Small intestine (tissue), 7 donors: ENCODE measurements around the gene PPP1R12B. TPM values are rescaled to one million over a fixed set of nuclear protein-coding genes. Genes with fewer than 3 reads are reported as not detected.
"Not testable (repeated sequence)": the region's sequence is repeated elsewhere in the genome, so short reads cannot be mapped to it uniquely, and the experiment has no call there.

Source experiments
- DNase-seq, 2 donors: peaks; one replicate each; pipeline versions ENCODE4 v3.0.0 to v3.0.0-alpha.2; 2013
- FAIRE-seq: peaks from 2 replicates; lab custom pipeline; 2012; peaks lifted over from hg19 to GRCh38; lab: Jason Lieb, UNC
- H3K27ac ChIP-seq, 3 donors: one replicate each; pipeline ENCODE4 v1.5.1; 2013; ENCODE audit warnings: low read length in 2 of 3, mild to moderate bottlenecking in 2 of 3, control low read depth in 1 of 3, inconsistent platforms in 1 of 3, low read depth in 1 of 3, moderate library complexity in 1 of 3
- H3K27me3 ChIP-seq, 3 donors: one replicate each; pipeline ENCODE4 v1.6.1; 2013; ENCODE audit warnings: low read length in 3 of 3, inconsistent platforms in 1 of 3; ENCODE audit not compliant: control insufficient read depth in 3 of 3, insufficient read depth in 3 of 3
- H3K36me3 ChIP-seq, 3 donors: one replicate each; pipeline ENCODE4 v1.6.1; 2013; ENCODE audit warnings: low read length in 3 of 3, inconsistent platforms in 1 of 3, low read depth in 1 of 3, mild to moderate bottlenecking in 1 of 3, moderate library complexity in 1 of 3; ENCODE audit not compliant: control insufficient read depth in 3 of 3, insufficient read depth in 2 of 3
- H3K4me1 ChIP-seq, 3 donors: one replicate each; pipeline ENCODE4 v1.6.1; 2013; ENCODE audit warnings: low read length in 2 of 3, inconsistent platforms in 1 of 3, low read depth in 1 of 3, mild to moderate bottlenecking in 1 of 3, moderate library complexity in 1 of 3; ENCODE audit not compliant: control insufficient read depth in 3 of 3, insufficient read depth in 2 of 3
- H3K4me3 ChIP-seq, 3 donors: one replicate each; pipeline ENCODE4 v1.5.1; 2013; ENCODE audit warnings: low read length in 3 of 3, control low read depth in 1 of 3, inconsistent platforms in 1 of 3, low read depth in 1 of 3, mild to moderate bottlenecking in 1 of 3, moderate library complexity in 1 of 3
- H3K9me3 ChIP-seq, 2 donors: one replicate each; pipeline ENCODE4 v1.6.1; 2013; ENCODE audit warnings: low read depth in 1 of 2, low read length in 1 of 2; ENCODE audit not compliant: control insufficient read depth in 2 of 2, insufficient read depth in 1 of 2
- WGBS, 3 donors: extraction: QIAGEN DNeasy Blood & Tissue Kit; methylation state at CpG; one replicate each; pipeline ENCODE4 v1.1.7; 2013; 5-methylcytosine and 5-hydroxymethylcytosine counted together
- polyA plus RNA-seq, 4 donors: library from polyadenylated mRNA; stranded (reverse) in 3 of 4; unstranded in 1 of 4; fragments of 200-250 nt in 3 of 4; fragments of 120-200 nt in 1 of 4; gene quantifications; one replicate each; pipeline versions ENCODE4 v1.2.1 to v1.2.3, GENCODE V29; 2013
- donor health status: healthy with polysubstance abuse.
- donor health status: control.
- donor health status: control.
- donor health status: Bipolar disorder and iron deficiency.
- donor health status: healthy.

PPP1R12B gene
- polyA plus RNA-seq, 4 donors, result 1.1 to 18.1 (median 8.6) TPM

DNA sequence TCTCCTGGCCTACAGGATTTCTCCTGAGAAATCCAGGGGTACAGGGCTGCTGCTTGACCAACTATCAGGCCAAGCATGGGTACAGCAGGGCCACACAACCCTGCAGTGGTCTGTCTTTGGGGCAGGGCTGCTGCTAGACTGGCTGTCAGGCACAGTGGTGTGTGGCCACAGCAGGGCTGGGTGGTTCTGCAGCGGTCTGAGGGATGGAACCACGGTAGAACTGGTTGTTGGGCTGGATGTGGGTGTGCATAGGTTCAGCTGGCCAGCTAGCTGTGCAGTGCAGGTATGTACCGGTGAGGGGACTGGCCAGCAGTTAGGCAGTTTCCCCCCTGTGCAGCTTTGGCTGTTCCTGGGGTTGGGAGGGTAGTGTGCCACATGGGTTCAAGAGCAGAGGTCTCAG, 136.3 kb downstream of the PPP1R12B start:
- not testable (repeated sequence) for DNase-seq, H3K27ac ChIP-seq, H3K4me1 ChIP-seq, H3K9me3 ChIP-seq, FAIRE-seq, H3K27me3 ChIP-seq, H3K4me3 ChIP-seq
- peaks cover 0 to 14% (median 1%) of the 10 kb centered on the region in 3 donors for H3K36me3 ChIP-seq
- WGBS, 3 donors, result 86 to 93% (median 91%) methylated on average over 3 of the region's 3 CpGs

DNA sequence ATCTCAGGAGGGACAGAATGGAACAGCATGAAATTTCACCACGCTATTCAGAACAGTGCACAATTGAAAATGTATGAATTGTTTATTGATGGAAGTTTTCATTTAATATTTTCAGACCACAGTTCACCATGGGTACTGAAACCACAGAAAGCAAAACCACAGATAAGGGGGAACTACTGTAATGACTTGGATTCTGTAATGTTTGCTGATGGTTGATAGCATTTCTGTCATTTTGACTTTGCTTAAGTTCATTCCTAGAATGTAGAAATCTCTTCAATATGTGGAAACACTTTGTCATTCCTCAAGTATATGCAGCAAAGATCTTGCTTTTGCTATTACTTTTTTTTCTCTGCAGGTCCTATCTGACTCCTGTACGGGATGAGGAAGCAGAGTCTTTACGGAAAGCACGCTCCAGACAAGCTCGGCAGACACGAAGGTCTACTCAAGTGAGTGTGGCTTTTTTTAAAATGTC, 139.7 kb downstream of the PPP1R12B start:
- not testable (repeated sequence) for H3K27ac ChIP-seq, H3K4me1 ChIP-seq, H3K4me3 ChIP-seq, H3K27me3 ChIP-seq, FAIRE-seq, H3K9me3 ChIP-seq, DNase-seq
- WGBS, 3 donors, result 70 to 93% (median 76%) methylated on average over 6 of the region's 6 CpGs
- peaks cover 1 to 20% (median 2%) of the 10 kb centered on the region in 3 donors for H3K36me3 ChIP-seq

GRCh38 chr1:202489101-202489500, 140.6 kb downstream of the PPP1R12B start:
- FAIRE-seq, H3K27ac ChIP-seq: not testable (repeated sequence)

DNA sequence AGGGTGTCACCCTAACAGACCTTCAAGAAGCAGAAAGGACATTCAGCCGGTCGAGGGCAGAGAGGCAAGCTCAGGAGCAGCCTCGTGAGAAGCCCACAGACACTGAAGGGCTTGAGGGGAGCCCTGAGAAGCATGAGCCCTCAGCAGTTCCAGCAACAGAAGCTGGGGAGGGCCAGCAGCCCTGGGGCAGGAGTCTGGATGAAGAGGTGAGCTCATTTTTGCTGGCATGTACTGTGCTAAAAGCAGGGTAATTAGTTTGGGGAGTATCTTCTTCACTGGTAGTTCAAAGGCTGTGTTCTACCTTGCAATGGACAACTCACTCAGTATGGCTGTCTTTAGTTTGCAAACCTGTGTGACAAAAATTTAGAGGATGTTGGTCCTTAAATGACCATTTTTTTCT, 144.6 kb downstream of the PPP1R12B start:
- not testable (repeated sequence) for FAIRE-seq

More at GRCh38 chr1:202489101-202489500, 140.6 kb downstream of the PPP1R12B start:
- H3K4me1 ChIP-seq, H3K4me3 ChIP-seq, H3K9me3 ChIP-seq, DNase-seq, H3K27me3 ChIP-seq: not testable (repeated sequence)
- peaks cover 1 to 20% (median 2%) of the 10 kb centered on the region in 3 donors for H3K36me3 ChIP-seq

GRCh38 chr1:202498542-202498941, 150.0 kb downstream of the PPP1R12B start:
- H3K9me3 ChIP-seq, result no peaks in the 10 kb centered on the region
- H3K36me3 ChIP-seq, result peaks cover 2 to 7% (median 5%) of the 10 kb centered on the region in 3 donors
- DNase-seq (no peak), FAIRE-seq (no peak)
- H3K4me1 ChIP-seq, result no peaks in the 10 kb centered on the region
- H3K4me3 ChIP-seq, result no peak overlapping the region
- 97 to 100% (median 100%) methylated on average over 1 of the region's 1 CpG for WGBS, 3 donors
- no peaks in the 10 kb centered on the region for H3K27me3 ChIP-seq
- H3K27ac ChIP-seq, result no peak overlapping the region

More for the DNA sequence above, 144.6 kb downstream of the PPP1R12B start:
- H3K27ac ChIP-seq, DNase-seq, H3K27me3 ChIP-seq, H3K4me1 ChIP-seq, H3K9me3 ChIP-seq, H3K4me3 ChIP-seq: not testable (repeated sequence)
- peaks cover 4 to 17% (median 5%) of the 10 kb centered on the region in 3 donors for H3K36me3 ChIP-seq
- 87 to 94% (median 93%) methylated on average over 3 of the region's 3 CpGs for WGBS, 3 donors

GRCh38 chr1:202499997-202500396, 151.5 kb downstream of the PPP1R12B start:
- not testable (repeated sequence) for H3K27ac ChIP-seq, FAIRE-seq, H3K4me3 ChIP-seq, H3K4me1 ChIP-seq, DNase-seq, H3K9me3 ChIP-seq, H3K27me3 ChIP-seq
- 89 to 97% (median 92%) methylated on average over 3 of the region's 3 CpGs for WGBS, 3 donors
- H3K36me3 ChIP-seq, result peaks cover 2 to 12% (median 5%) of the 10 kb centered on the region in 3 donors

GRCh38 chr1:202501281-202501680, 152.8 kb downstream of the PPP1R12B start:
- FAIRE-seq, result no peak
- Histone ChIP-seq H3K4me1 (no peaks in the 10 kb centered on the region), H3K27ac (no peak overlapping the region), H3K36me3 (peaks cover 2 to 6% (median 2%) of the 10 kb centered on the region in 3 donors), H3K9me3 (no peaks in the 10 kb centered on the region), H3K4me3 (no peak overlapping the region), H3K27me3 (no peaks in the 10 kb centered on the region)
- 52 to 59% (median 56%) methylated on average over 2 of the region's 2 CpGs for WGBS, 3 donors
- DNase-seq, result peak; percentile 25 to 29

DNA sequence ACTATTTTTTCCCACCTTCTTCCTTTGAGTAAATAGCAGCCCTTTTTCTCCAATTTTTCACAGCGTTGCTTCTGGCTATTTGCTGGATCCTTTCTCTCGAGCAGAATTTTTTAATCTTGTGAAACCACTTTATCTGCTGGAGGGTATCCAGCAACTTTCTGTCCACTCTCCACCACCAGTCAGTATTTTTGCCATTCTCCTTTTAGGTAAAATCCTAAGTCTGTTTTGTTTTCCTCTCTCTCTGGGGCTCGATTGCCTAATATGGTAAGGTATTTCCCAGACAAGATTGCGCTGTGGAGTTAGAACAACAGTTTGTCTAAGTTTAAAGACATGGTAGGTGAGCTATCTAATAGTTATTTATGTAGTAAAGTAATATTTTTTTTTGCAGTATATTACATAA, 156.9 kb downstream of the PPP1R12B start:
- no peak for FAIRE-seq
- Histone ChIP-seq H3K4me1 (no peaks in the 10 kb centered on the region), H3K36me3 (peaks cover 0 to 8% (median 2%) of the 10 kb centered on the region in 3 donors), H3K27ac (peak overlapping the region in 2 of 3 donors; percentile 49 to 62), H3K4me3 (no peak overlapping the region), H3K9me3 (no peaks in the 10 kb centered on the region), H3K27me3 (no peaks in the 10 kb centered on the region)
- WGBS, 3 donors, result 66 to 90% (median 88%) methylated on average over 4 of the region's 4 CpGs
- no peak for DNase-seq
